Upper lobe of left lung (tissue), 4 donors: ENCODE results near the gene LEMD2.

Experiments used
- CTCF ChIP-seq, 6 experiments: fragments of 450-650 bp in 4 of 6; fragments of 200-600 bp in 2 of 6; sonication (generic) in 2 of 6; IDR thresholded peaks; one replicate each; pipeline ENCODE4 v1.5.1; 2016 to 2019; ENCODE audit warnings: antibody characterized with exemption in 6 of 6
- POLR2A ChIP-seq, 4 donors: fragments of 450-650 bp; IDR thresholded peaks; one replicate each; pipeline ENCODE4 v1.5.1; 2016 to 2017; ENCODE audit warnings: antibody characterized with exemption in 4 of 4, mild to moderate bottlenecking in 2 of 4

GRCh38 chr6:33776186-33776585 lies 12.7 kb downstream of the LEMD2 start:
- TF ChIP-seq CTCF (IDR thresholded peaks at IDR 0.05) (no peak), POLR2A (IDR thresholded peaks at IDR 0.05) (no peak)
